ENCODE measurements around the gene GTF2H4.
"Not testable (repeated sequence)": the region's sequence is repeated elsewhere in the genome, so short reads cannot be mapped to it uniquely, and the experiment has no call there.

GTF2H4 gene

GRCh38 chr6:30894935-30895334 lies 13.1 kb upstream of the GTF2H4 start:
- DNase-seq (ENCODE audit: low read depth in 2 of 2), result no peak

GRCh38 chr6:30895343-30895742 lies 12.7 kb upstream of the GTF2H4 start:
- no peak for DNase-seq (ENCODE audit: low read depth in 2 of 2)

DNA sequence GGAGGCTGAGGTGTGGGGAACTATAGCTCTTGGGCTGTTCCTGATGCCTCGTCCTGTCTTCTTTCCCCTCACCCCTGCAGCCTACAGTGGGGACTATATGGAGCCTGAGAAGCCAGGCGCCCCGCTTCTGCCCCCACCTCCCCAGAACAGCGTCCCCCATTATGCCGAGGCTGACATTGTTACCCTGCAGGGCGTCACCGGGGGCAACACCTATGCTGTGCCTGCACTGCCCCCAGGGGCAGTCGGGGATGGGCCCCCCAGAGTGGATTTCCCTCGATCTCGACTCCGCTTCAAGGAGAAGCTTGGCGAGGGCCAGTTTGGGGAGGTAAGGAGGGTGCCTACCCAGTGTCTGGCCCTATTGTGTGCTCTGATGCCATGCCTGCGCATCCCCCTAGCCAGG lies 11.5 kb upstream of the GTF2H4 start:
- no peak for DNase-seq (ENCODE audit: low read depth in 2 of 2)

- DNase-seq (ENCODE audit: low read depth in 2 of 2), result no peak
Observed at GRCh38 chr6:30897882-30898281, 10.1 kb upstream of the GTF2H4 start.

DNA sequence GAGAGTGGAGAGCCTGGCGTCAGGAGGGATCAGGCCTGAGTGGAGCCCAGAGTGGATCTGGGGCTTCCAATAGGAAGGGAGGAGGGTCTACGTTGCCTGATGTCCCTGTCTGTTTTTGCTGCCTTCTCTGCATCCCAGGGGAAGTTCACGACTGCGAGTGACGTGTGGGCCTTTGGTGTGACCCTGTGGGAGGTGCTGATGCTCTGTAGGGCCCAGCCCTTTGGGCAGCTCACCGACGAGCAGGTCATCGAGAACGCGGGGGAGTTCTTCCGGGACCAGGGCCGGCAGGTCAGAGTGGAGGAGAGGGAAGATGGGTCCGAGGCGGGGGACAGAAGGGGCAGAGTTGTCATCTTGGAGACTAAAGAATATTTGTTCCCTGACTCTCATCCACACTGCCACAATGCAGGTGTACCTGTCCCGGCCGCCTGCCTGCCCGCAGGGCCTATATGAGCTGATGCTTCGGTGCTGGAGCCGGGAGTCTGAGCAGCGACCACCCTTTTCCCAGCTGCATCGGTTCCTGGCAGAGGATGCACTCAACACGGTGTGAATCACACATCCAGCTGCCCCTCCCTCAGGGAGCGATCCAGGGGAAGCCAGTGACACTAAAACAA lies 9.2 kb upstream of the GTF2H4 start:
- no peak for DNase-seq (ENCODE audit: low read depth in 2 of 2)

DNA sequence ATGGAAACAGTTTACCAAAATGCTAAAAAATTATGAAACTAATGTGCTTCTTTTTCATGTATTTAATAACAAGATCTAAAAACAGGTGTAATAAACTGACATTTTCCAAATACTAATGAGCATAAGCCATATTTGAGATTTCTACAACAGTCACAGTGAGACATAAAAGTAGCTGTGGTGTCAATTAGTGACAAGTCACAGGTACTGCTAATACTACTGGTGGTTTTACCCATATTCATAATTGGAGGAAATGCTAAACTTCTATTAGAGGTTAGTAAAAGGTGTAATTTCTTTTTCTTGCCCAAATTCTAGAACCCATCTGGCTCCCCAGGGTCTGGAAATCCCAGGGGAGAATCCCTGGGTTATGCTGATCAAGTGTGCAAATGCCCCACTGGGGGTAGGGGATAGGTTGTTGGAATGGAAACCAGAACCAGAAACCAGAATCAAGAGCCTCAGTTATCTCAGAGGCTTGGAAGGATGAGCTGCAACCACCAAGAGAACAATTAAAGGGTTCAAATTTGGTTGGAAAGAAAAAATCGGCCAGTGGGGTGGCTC lies 7.1 kb upstream of the GTF2H4 start:
- no peak for DNase-seq (ENCODE audit: low read depth in 2 of 2)

- no peak for DNase-seq (ENCODE audit: low read depth in 2 of 2)
Observed at GRCh38 chr6:30901436-30901835, 6.6 kb upstream of the GTF2H4 start.

DNA sequence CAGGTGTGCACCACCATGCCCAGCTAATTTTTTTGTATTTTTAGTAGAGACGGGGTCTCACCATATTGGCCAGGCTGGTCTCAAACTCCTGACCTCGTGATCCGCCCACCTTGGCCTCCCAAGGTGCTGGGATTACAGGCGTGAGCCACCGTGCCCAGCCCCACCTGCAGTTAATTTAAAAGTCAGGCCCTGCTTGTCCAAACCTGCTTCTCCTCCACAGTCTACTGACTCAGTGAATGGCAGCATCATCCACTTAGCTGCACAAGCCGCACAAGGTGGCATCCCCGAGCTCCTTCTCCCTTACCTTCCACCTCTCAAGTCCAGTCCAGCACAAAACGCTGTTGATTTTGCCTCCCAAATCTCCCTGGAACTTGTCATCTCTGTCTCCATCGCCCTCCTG lies 5.8 kb upstream of the GTF2H4 start:
- not testable (repeated sequence) for DNase-seq (ENCODE audit: low read depth in 2 of 2)

DNA sequence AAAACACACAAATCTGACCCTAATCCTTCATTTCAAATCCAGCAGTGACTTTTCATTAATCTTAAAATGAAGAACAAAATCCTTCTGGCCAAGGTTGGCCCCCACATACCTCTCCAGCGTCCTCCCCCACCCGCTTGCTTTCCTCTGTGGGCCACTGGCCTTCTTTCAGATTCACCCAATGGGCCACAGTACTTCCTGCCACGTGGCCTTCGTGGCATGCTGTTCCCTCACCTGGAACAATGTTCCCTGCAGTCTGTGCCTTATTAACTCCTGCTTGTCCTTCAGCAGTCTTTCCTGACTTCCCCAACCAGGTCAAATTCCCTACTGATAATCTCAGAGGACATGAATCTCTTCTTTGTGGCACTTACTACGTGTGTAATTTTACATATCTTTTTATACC lies 5.3 kb upstream of the GTF2H4 start:
- DNase-seq (ENCODE audit: low read depth in 2 of 2), result no peak

- DNase-seq (ENCODE audit: low read depth in 2 of 2), result no peak
Observed at GRCh38 chr6:30903236-30903635, 4.8 kb upstream of the GTF2H4 start.

- DNase-seq (ENCODE audit: low read depth in 2 of 2), result not testable (repeated sequence)
Observed at GRCh38 chr6:30907290-30907757, 683 bp upstream of the GTF2H4 start.

- no peak for DNase-seq (ENCODE audit: low read depth in 2 of 2)
Observed at GRCh38 chr6:30908700-30909099, 693 bp downstream of the GTF2H4 start.

GRCh38 chr6:30910473-30910872 lies 2.5 kb downstream of the GTF2H4 start:
- not testable (repeated sequence) for DNase-seq (ENCODE audit: low read depth in 2 of 2)

DNA sequence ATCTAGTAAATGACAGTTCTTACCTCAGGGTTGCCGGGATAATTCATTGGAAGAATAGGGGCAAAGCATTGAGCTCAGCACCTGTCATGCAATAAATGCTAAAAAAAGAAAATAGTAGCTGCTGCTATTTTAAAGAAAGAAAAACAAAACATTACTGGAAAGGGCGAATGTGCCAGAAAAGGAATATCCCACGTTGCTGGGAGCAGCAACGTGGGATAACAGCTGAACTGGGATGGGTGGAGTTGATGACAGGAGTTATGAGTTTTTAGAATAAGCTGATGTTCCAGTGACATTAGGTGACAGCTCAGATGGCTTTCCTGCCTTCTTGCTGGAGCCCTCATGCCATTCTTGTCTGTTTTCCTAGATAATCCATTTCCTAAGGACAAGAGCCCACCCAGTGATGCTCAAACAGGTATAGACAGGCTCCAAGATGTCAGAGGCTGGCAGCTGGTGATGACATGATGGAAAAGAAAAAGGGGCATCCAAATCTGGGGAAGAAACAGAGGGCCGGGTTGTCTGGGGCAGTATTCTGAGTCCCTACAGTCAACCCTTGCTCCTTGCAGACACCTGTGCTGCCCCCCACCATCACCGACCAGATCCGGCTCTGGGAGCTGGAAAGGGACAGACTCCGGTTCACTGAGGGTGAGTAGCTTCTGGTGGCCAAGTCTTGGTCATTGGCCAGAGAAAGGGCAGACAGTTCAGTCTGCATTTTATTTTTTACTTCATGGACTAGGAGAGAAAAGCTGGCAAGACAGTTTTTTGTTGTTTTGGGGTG lies 4.9 kb downstream of the GTF2H4 start:
- no peak for DNase-seq (ENCODE audit: low read depth in 2 of 2)

DNA sequence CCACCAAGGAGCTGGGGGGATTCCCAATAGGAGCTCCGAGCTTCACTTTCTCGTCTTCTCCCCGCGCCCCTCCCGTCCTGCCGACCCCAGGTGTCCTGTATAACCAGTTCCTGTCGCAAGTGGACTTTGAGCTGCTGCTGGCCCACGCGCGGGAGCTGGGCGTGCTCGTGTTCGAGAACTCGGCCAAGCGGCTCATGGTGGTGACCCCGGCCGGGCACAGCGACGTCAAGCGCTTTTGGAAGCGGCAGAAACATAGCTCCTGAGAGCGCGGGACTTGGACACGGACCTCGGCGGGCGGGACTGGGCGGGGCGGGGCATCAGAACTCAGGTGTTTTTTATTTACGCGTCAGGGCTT lies 5.7 kb downstream of the GTF2H4 start:
- no peak for DNase-seq (ENCODE audit: low read depth in 2 of 2)

DNA sequence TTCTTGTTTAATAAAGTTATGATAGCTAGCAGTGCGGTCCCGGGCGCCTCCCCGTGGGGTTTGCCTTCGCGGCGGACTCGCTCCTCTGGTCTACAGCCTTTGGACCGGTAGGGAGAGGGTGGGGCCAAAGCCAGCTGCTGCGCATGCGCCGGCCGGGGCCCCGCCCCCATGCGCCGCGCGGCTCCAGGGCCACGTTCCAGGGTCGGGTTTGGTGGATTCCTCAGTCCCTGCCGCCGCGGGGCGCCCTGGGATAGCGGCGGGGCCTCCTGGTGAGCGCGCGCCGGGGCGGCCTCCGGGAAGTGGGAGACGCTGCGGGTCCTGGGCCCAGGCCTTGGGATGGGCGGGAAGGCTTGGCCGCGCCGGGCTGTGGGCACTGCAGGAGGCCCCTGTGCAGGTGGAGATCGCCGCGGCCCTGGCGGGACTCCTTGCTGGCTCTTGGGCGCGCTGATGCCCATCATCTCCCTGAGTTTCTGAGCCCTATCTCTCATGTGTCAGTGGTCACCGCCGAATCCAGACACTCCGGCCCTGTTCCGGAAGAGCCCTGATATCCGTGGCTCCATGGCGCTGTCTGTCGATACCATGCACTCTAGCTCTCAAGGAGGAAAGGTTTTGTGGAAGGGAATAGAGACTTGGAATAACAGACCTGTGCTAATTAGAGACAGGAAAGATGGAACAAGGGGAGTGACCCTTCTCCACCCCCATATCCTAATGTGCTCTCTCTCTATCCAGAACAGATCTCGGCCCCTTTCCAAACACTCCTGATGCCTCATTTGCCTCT lies 6.3 kb downstream of the GTF2H4 start, which contains the start of gene VARS2:
Gene VARS2 (plus strand): TSS at position 163 of the 778 bp plus-strand sequence. CDS start 599 bp downstream, at position 762.
- DNase-seq (ENCODE audit: low read depth in 2 of 2), result peak; percentile 81 to 84

DNA sequence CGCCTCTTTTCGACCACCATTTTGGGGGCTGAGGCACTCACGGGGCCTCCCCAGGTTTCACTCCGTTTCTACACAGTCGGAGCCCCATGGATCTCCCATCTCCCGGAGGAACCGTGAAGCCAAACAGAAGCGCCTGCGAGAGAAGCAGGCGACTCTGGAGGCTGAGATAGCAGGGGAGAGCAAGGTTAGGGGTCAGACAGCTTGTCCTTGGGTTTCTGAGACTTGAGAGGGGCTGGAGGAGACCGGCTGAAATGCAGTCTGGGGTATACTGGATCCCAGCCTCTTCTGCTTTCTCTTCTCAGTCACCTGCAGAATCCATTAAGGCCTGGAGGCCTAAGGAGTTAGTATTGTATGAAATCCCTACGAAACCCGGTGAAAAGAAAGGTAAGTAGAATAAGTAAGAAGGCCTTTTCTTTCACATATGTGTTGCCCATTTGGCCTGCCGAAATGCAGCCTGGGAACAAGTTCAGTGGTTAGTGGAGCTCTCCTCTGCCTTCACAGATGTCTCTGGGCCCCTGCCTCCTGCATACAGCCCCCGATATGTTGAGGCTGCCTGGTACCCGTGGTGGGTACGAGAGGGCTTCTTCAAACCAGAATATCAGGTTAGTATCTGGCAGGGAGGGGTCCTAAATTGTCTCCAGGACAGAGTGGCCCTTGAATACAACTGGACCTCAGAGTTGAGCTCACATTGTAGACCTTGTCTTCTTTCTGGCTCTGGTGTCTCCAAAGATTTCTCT lies 7.0 kb downstream of the GTF2H4 start:
- DNase-seq (ENCODE audit: low read depth in 2 of 2), result no peak

DNA sequence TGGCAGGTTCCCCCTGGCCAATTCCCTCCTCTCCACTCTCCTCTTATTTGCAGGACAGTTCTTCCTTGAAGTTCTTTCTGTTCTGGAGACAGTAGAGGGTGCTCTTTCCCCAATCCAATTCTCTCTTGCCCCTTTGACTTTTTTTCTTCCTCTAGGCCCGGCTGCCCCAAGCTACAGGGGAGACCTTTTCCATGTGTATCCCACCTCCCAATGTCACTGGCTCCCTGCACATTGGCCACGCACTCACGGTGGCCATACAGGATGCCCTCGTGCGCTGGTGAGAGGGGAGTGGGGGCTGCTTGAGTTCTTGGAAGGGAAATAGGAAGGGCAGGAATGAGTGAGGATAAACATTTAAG lies 7.6 kb downstream of the GTF2H4 start:
- DNase-seq (ENCODE audit: low read depth in 2 of 2), result no peak

DNA sequence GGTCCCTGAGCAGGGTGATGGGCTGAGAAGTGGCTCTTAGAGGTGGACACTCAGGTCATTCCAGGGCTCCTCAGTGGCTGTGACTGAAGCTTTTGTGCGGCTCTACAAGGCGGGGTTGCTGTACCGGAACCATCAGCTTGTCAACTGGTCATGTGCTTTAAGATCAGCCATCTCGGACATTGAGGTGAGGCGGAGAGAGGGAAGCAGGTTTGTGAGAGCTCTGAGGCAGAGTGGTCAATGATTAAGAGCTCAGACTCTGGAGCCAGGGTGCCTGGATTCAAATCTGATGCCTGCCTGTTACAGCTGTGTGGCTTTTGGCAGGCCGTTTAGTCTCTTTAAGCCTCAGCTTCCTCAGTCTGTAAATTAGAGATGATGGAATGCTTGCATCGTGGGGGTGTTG lies 9.0 kb downstream of the GTF2H4 start:
- DNase-seq (ENCODE audit: low read depth in 2 of 2), result no peak

DNA sequence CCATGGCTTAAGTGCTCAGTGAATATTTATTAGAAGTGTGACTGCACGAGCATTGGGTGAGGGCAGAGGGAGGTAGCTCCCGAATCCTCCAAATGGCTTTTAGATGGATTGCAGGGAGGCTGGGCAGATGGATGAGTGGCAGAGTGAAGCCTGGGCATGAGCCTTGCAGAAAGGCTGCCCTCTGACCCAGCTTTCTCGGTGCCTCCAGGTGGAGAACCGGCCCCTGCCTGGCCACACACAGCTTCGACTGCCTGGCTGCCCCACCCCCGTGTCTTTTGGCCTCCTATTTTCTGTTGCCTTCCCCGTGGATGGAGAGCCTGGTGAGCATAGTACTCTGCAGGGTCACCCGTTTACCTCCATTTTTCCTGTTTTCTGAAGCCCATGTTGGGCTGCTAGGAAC lies 9.5 kb downstream of the GTF2H4 start:
- DNase-seq (ENCODE audit: low read depth in 2 of 2), result no peak

DNA sequence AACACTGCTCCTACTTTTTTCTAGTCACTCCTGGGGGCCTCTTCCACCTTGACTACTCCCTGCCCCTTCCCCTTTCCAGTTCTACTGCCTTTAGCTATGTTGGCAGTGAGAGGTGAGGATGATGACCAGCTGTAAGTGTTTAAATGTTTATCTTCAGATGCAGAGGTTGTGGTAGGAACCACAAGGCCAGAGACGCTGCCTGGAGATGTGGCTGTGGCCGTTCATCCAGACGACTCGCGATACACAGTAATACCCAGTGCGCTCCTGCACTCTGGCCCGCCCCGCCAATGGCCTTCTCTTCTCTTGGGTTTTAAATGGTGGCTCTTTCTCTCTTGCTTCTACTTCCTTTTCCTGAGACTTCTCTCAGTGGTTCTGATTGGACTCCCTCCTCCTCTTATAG lies 10.7 kb downstream of the GTF2H4 start:
- DNase-seq (ENCODE audit: low read depth in 2 of 2), result no peak

GRCh38 chr6:30922447-30922852 lies 14.4 kb downstream of the GTF2H4 start:
- DNase-seq (ENCODE audit: low read depth in 2 of 2), result no peak

Data from stimulated activated CD4-positive, alpha-beta T cell treated with anti-CD3 and anti-CD28 coated beads, Interleukin-12 subunit alpha, Interleukin-12 subunit beta, amount 100 ng/mL, for 24 hours (primary cell).